ENCODE results near the gene CCDC187.
A peak's percentile ranks its signal among the peaks of the same experiment; 100 is the strongest.

CCDC187 gene

DNA sequence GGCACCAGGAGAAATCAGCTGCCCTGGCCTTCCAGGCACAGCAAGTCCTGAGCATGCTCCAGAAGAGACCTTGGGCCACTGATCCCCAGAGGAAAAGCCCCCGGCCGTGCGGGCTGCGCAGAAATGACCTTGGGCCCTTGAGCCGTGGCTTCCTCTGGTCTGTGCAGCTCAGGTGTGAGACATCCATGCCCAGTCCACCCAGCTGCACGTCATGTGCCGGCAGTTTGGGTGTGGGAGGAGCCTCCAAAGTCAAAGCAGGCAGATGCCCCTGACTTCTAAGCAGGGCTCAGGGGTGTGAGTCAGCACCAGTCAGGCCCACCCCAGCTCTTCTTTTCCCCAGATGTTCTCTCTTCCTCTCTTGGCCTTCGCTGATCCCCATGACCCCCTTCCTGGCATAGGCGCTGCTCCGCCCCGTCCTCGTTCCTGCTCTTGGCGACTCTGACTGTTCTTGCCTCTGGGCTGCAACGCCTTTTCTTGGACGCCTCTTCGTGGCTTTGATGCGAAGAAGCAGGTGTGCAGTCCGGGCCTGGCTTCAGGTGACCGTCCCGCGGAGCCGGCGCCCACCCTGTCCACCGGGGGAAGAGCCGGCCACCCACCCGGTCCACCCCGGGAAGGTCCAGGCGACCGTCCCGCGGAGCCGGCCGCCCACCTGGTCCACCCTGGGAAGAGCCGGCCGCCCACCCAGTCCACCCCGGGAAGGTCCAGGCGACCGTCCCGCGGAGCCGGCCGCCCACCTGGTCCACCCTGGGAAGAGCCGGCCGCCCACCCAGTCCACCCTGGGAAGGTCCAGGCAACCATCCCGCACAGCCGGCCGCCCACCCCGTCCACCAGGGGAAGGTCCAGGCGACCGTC, 52.4 kb downstream of the CCDC187 start:
- peak; percentile 76 for DNase-seq

- DNase-seq: no peak
Observed at GRCh38 chr9:136250676-136251075, 53.2 kb downstream of the CCDC187 start.

DNA sequence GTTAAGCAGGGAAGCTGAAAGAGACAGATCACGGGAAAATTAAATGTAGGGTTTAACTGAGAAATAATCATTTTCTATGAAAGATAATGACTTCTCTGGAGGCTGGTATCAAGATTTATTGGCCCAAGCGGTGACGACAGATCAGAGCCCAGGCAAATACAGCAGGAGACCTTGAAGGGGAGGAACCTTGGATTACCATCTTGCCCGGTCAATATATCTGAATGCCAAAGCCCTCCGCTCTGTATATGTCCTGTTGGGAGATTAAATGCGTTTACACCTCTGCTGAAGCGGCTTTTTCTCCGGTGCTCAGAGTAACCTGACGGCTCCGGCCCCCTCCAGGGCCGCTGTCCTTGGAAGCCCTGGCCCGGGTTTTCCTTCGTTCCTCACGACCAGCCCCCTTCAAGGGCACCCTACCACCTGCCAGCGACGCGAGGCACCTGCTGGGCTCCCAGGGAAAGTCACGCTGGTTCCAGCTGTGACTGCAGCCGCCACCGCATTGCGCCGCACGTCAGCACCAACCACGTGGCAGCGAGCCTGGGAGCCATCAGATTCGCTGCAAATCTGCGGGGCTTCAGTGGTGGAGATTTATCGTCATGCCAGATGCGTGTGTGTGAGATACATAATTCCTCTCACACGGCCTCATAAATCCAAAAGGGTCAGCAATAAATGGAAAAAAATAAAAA, 53.9 kb downstream of the CCDC187 start:
- DNase-seq: no peak

- DNase-seq: no peak
Observed at GRCh38 chr9:136248951-136249876, 54.7 kb downstream of the CCDC187 start.

DNA sequence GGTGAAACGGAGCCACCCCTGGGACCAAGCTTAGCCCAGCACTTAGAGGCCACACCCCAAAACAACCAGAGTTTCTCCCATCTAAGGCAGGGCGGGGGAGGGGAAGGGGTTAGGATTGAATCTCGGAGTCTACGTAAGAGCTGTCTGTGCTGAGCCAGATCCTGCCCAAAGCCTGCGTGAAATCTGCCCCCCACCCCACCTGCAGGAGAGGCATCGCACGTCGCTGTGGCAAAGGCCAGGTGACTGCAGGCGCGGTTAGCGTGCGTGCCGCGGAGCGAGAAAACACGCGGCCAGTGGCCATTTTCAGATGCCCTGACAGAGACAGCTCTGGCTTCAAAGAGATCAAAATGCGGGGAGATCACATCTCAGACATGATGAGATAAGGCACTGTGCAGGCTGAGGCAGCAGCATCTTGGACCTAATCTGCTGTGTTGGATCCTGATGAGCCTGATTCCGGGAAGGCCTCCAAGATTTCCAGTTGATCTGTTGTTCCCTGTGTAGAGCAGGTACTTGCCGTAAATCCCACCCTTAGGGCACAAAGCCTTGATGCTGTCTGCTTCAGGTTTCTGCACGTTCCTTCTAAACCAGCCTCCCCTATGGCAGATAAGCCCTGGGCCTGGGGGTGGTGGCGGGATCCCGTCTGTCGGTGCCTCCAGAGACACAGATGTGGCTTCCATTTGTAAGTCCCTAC, 55.8 kb downstream of the CCDC187 start:
- no peak for DNase-seq

DNA sequence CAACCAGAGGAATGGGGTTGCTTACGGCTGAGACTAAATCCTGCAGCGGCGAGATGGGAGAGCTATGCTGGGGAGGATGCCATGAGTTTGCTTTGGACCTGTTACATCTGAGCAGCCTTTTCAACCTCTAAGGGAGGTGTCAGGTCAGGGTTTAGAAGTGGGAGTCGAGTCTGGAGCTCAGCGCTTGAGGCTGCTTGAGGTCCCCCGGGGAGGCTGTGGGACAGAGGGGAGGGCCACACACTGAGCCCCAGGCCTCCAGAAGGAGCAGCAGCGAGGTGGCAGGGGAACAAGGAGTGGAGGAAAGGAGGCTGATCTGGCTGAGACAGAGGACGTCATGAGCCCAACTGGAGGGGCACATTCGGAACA, 56.4 kb downstream of the CCDC187 start:
- DNase-seq: no peak

DNA sequence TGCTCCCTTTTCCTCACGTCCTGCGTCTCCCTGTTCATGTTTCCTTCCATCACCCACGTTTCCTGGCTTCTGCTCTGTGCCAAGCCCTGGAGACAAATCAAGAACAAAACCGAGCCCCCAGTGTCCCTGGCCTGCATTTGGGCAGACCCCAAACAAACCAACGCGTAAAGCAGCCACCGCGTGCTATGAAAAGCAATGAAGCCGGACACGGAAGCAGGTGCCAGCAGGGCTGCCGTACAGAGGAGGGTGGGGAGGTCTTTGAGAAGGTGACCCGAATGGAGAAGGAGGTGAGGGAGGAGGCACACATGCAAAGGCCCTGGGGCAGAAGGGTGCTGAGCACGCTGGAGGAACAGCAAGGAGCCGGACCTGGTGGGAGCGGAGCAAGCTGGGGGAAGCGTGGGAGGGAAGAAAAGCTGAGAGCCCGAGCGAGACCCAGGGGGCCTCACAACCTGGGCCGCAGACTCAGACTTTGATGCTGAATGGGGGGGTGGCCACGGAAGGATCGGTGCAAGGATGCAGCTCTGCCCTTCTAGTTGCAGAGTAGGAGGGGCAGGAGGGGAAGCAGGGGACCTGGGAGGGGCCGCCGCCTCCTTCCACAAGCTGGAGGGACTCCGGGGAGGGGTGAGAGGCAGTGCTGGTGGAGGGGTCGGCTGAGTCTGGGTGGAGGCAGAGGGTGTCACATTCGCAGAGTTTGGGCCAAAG, 56.9 kb downstream of the CCDC187 start:
- no peak for DNase-seq

- peak; percentile 43 for DNase-seq
Observed at GRCh38 chr9:136245219-136246150, 58.4 kb downstream of the CCDC187 start, which contains the start of gene QSOX2. QSOX2 (minus strand) TSS chr9:136245812; CDS start chr9:136245803, 9 bp downstream.

DNA sequence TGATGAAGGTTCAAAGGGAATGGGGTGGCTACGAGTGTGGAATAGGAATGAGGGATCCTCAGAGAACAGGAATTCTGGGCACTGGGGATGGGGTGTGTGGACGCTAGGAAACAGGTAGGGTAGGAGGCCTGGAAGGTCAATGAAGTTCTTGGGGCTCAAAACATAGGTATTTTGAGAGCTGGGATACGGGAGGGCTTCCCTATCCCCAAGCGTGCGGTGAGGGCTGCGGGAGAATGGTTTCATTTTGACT, 59.0 kb downstream of the CCDC187 start:
- no peak for DNase-seq

GRCh38 chr9:136244122-136244968, 59.5 kb downstream of the CCDC187 start:
- peak; percentile 38 for DNase-seq

GRCh38 chr9:136243631-136244030, 60.3 kb downstream of the CCDC187 start:
- DNase-seq: no peak

DNA sequence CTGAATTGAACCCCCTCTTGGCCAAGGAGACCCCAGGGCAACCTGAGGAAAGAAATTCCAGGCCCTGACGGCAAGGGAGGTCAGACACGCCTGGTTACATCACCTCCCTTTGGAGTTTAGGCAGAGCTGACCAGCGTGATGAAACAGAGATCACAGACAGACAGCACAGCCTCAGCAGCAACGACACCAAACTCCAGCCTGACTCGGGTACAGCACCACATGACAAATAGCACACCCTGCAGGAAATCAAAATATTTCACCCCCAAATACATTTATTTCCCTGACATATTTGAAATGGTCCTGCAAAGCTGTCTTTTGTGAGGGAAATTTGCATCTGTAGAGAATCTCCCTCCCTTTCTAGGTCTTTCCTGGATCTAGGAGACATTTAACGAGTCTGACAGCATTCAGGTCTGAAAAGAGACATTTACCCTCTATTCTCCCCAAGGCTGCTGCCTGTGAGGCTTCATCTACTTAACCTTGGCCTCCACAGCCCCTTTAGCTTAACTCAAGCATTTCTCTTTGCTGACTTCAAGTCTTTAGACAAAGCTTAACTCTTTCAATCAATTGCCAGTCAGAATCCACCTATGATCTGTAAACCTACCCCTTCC, 60.9 kb downstream of the CCDC187 start:
- peak; percentile 27 for DNase-seq

DNA sequence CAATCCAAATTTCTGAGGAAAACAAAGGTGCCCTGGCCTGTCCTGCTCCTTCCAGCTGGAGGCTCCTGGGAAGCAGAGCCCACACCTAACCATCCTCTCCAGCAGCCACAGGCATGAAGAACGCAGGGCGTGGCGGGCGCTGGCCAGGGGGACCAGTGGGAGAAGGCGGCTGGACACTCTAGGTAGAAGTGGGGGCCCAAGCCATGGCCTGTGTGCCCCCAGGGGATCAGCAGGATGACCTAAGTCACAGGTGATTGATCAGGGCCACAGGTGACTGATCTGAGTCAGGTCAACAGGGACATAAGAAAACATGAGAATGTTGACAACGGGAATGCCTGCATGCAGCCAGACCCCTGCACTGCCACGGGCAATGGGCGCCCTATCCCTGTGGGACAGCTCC, 61.6 kb downstream of the CCDC187 start:
- no peak for DNase-seq

DNA sequence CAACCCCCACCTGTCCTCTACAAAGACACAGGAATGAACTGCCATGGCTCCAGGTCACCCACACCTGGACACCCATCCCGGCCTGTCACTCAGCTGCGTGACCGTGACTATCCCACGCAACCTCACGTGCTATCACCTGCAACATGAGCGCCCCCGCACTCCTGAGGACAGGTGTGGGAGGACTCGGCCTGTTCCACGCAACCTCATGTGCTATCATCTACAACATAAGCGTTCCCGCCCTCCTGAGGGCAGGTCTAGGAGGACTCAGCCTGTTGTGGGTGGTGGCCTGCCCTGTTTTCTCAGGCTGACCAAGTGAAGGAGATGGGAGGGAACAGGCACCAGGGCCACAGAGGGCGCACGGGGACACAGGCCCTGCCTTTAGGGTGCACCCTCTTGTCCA, 62.4 kb downstream of the CCDC187 start:
- DNase-seq: no peak

- DNase-seq: no peak
Observed at GRCh38 chr9:136240941-136241340, 63.0 kb downstream of the CCDC187 start.

DNA sequence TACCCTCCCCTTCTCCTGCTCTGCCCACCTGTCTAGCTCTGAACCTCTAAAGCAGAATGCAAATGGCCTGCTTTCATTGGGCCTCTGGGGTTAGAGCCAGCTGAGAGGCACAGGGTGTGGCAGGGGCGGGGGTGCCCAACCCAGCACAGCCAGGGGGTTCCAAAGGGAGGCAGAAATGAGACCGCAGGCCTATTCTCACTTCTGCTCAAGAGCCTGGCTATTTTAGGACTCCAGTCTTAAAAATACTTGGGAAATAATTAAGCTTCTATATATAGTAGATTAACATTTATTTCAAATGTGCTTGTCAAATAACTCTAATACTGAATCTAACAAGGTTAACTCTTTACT, 63.9 kb downstream of the CCDC187 start:
- DNase-seq: peak; percentile 80

DNA sequence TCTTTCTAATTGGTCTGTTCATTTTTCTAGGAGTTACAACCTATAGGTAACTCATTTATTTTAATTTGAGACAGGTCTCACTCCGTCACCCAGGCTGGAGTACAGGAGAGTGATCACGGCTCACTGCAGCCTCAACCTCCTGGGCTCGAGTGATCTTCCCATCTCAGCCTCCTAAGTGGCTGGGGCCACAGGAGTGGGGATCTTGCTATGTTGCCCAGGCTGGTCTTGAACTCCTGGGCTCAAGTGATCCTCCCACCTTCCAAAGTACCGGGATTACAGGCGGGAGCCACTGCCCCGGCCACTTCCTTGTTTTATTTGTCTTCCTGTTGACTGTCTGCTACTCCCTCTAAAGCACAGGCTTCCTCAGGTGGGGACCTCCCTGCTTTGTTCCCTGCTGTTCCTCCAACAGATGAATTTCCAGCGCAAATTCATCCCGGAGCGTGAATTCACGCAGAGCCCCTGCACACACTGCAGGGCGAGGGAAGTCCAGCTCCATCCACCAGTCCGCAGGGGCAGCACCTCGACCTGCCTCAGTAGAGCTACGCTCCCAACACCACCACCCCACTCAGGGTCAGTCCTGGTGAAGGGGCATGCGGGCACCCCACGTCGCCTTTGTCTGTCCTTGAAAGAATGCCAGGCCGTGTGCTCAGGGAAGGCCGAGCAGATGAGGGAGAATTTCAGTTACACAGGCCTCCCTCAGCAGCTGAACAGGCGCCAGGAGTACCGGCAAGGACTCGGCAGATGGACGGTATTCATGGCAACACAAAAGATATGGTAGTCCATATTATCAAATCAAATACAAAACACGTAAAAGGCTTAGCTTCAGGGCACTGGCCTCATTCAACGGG, 64.5 kb downstream of the CCDC187 start:
- no peak for DNase-seq

DNA sequence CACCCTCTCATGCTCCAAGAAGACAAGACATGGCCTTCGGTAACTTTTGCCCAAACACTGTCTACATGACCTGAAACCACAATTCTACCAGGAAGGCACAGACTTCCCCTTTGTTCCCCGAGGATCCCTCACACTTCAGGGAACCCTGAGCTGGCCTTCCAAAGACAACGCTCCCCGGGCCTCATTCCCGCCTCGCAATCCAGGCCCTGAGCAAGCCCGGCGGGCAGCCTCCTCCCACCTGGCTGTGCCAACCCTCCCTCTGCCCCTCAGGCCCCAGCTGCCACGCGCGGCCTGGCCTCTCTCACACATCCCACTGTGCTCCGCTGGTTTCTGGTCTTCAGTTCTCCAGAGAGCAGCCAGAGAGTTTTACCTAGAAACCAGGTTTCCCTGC, 65.6 kb downstream of the CCDC187 start:
- DNase-seq: no peak
